DMS79 treated with DMSO at 0.1 percent for 48 hours (cell line): ENCODE measurements around the gene TBC1D4.
A peak's percentile ranks its signal among the peaks of the same experiment; 100 is the strongest.

Experiments used
- DNase-seq: peaks from one replicate; lab custom pipeline; 2025; lab: John Stamatoyannopoulos, UW

The TBC1D4 gene

GRCh38 chr13:75391432-75392100, 90.4 kb downstream of the TBC1D4 start:
- DNase-seq, result no peak

GRCh38 chr13:75390229-75390628, 91.7 kb downstream of the TBC1D4 start:
- DNase-seq, result no peak

- DNase-seq, result no peak
These were observed 96.3 kb downstream of the TBC1D4 start for GRCh38 chr13:75385708-75386083.

GRCh38 chr13:75384879-75385707, 96.9 kb downstream of the TBC1D4 start:
- no peak for DNase-seq

GRCh38 chr13:75383064-75383715, 98.8 kb downstream of the TBC1D4 start:
- DNase-seq, result no peak

- no peak for DNase-seq
These were observed 103.7 kb downstream of the TBC1D4 start for GRCh38 chr13:75378301-75378700.

- DNase-seq, result no peak
These were observed 105.1 kb downstream of the TBC1D4 start for GRCh38 chr13:75376792-75377402.

- no peak for DNase-seq
These were observed 106.6 kb downstream of the TBC1D4 start for GRCh38 chr13:75375329-75375728.

GRCh38 chr13:75373988-75374387, 108.0 kb downstream of the TBC1D4 start:
- no peak for DNase-seq

- no peak for DNase-seq
These were observed 108.8 kb downstream of the TBC1D4 start for GRCh38 chr13:75372923-75373841.

- peak; percentile 1 for DNase-seq
These were observed 109.5 kb downstream of the TBC1D4 start for GRCh38 chr13:75372517-75372916.

GRCh38 chr13:75371203-75371602, 110.8 kb downstream of the TBC1D4 start:
- no peak for DNase-seq

- DNase-seq, result no peak
These were observed 111.2 kb downstream of the TBC1D4 start for GRCh38 chr13:75370774-75371173.

- no peak for DNase-seq
These were observed 112.0 kb downstream of the TBC1D4 start for GRCh38 chr13:75369981-75370380.

GRCh38 chr13:75368167-75368566, 113.8 kb downstream of the TBC1D4 start:
- no peak for DNase-seq

- no peak for DNase-seq
These were observed 115.3 kb downstream of the TBC1D4 start for GRCh38 chr13:75366380-75367280.

GRCh38 chr13:75365724-75366173, 116.2 kb downstream of the TBC1D4 start:
- no peak for DNase-seq

GRCh38 chr13:75364131-75364713, 117.7 kb downstream of the TBC1D4 start:
- no peak for DNase-seq

- DNase-seq, result no peak
These were observed 118.6 kb downstream of the TBC1D4 start for GRCh38 chr13:75363371-75363770.

GRCh38 chr13:75362026-75362425, 119.9 kb downstream of the TBC1D4 start:
- no peak for DNase-seq
